Measurements from ENCODE around the gene LHX4. TPM values are rescaled to one million over a fixed set of nuclear protein-coding genes. Genes with fewer than 3 reads are reported as not detected.

LHX4 gene
- total and polyA plus RNA-seq, 10 of the 15 experiments (the other 5 are each of a cell fraction or from before 2014, with no cell fraction given): 0.05 to 0.80 (median 0.32) TPM; not detected in 6

GRCh38 chr1:180273066-180273465 is 43.0 kb downstream of the LHX4 start:
- no TSS peak for BruUV-seq (replicated peaks)
- ChIA-PET POLR2A (interaction anchor here (1.4 kb wide), 1 partner anchor 12 kb away, joined by 4 read pairs; no protein-coding TSS in a partner anchor), SMC1A (ENCODE audit: uncharacterized antibody, unreplicated experiment) (interaction anchor here (0.7 kb wide), 1 partner anchor 10 kb away, joined by 3 read pairs; no protein-coding TSS in a partner anchor), RAD21 (ENCODE audit: unreplicated experiment) (interaction anchor here (0.6 kb wide), 1 partner anchor 27 kb away, joined by 3 read pairs; no protein-coding TSS in a partner anchor), CTCF (interaction anchor here (0.8 kb wide), 3 partner anchors 20 to 205 kb away, joined by 3 to 5 read pairs (median 4); no protein-coding TSS in a partner anchor)
- TF ChIP-seq NR2C2 (IDR thresholded peaks at IDR 0.05; ENCODE audit: borderline replicate concordance, control insufficient read depth, insufficient read length, low read depth) (no peak), PAX5 (IDR thresholded peaks at IDR 0.05; ENCODE audit: borderline replicate concordance, low read depth, low read length) (no peak), EZH2 (IDR thresholded peaks at IDR 0.05; ENCODE audit: borderline replicate concordance, control insufficient read depth, low read depth, low read length) (no peak), NR2C1 (IDR thresholded peaks at IDR 0.05) (no peak), CREM (IDR thresholded peaks at IDR 0.05; ENCODE audit: low read depth) (no peak), IKZF1 (conservative IDR thresholded peaks at IDR 0.05) (no peak), ZZZ3 (IDR thresholded peaks at IDR 0.05; ENCODE audit: control insufficient read depth, insufficient read length, low read depth) (no peak), RAD21 (IDR thresholded peaks at IDR 0.05; ENCODE audit: insufficient read depth, low read depth, low read length) (no peak), RAD51 (IDR thresholded peaks at IDR 0.05) (no peak)
- DNase-seq (ENCODE audit: low read depth, low spot score) (no peak), ATAC-seq (no peak), FAIRE-seq (no peak)
- no peaks in the 10 kb centered on the region for H3K4me1 ChIP-seq (ENCODE audit: control insufficient read depth, insufficient read depth, low read length)
- 93% methylated on average over 2 of the region's 2 CpGs for WGBS (ENCODE audit: insufficient coverage, insufficient replicate concordance, low lambda C conversion rate, missing lambda C conversion rate)
- no peak overlapping the region for H2AFZ ChIP-seq (ENCODE audit: control insufficient read depth, low read depth, low read length)
- peaks cover 2 to 8% of the 10 kb centered on the region in 2 experiments; a peak in 2 of 4 replicates for H3K36me3 ChIP-seq (ENCODE audit: control insufficient read depth in 2 of 2, insufficient read depth in 2 of 2, low read length in 1 of 2)
- no peaks in the 10 kb centered on the region for H3K9me3 ChIP-seq (replicated peaks; ENCODE audit: control insufficient read depth, insufficient read depth, low read length)
- no peak overlapping the region for H3K4me2 ChIP-seq (ENCODE audit: control insufficient read depth, insufficient read depth)
- H3K27ac ChIP-seq (ENCODE audit: control insufficient read depth, insufficient read depth): no peak overlapping the region
- no peak overlapping the region for H3K4me3 ChIP-seq
- H3K79me2 ChIP-seq (ENCODE audit: control insufficient read depth, insufficient read depth, low read length): no peaks in the 10 kb centered on the region
- in situ Hi-C loops (cut with MboI) (no loop called here), intact Hi-C loops (cut with micrococcal nuclease; ENCODE audit: unreplicated experiment) (no loop called here)
- H4K20me1 ChIP-seq (ENCODE audit: control insufficient read depth, insufficient read depth): no peaks in the 10 kb centered on the region
- no peaks in the 10 kb centered on the region for H3K27me3 ChIP-seq (replicated peaks in 1 of 2; ENCODE audit: control insufficient read depth in 2 of 2, insufficient read depth in 2 of 2, low read length in 1 of 2)
- H3K9ac ChIP-seq (ENCODE audit: control insufficient read depth, insufficient read depth, low read length): no peak overlapping the region
